GM19025 (cell line): ENCODE results near the gene CANX.

Experiments
- ATAC-seq: cut with Tn5 transposase; IDR thresholded peaks from one replicate; pipeline ENCODE4 v1.9.1; 2021; ENCODE audit warnings: mild to moderate bottlenecking, low read depth, moderate library complexity; ENCODE audit not compliant: unreplicated experiment

Gene CANX

GRCh38 chr5:179747811-179748210 lies 49.0 kb downstream of the CANX start:
- no peak for ATAC-seq

- no peak for ATAC-seq
These were observed 51.2 kb downstream of the CANX start for GRCh38 chr5:179749857-179750508.

- ATAC-seq, result no peak
These were observed 55.2 kb downstream of the CANX start for GRCh38 chr5:179753971-179754370.

GRCh38 chr5:179755022-179755421 lies 56.3 kb downstream of the CANX start:
- no peak for ATAC-seq

- no peak for ATAC-seq
These were observed 60.2 kb downstream of the CANX start for GRCh38 chr5:179758955-179759354.

GRCh38 chr5:179759581-179760551 lies 61.1 kb downstream of the CANX start:
- no peak for ATAC-seq

GRCh38 chr5:179762079-179762780 lies 63.5 kb downstream of the CANX start:
- ATAC-seq, result no peak

GRCh38 chr5:179762781-179763176 lies 64.0 kb downstream of the CANX start:
- ATAC-seq, result no peak

GRCh38 chr5:179763215-179763945 lies 64.6 kb downstream of the CANX start:
- ATAC-seq, result no peak

GRCh38 chr5:179764056-179764455 lies 65.3 kb downstream of the CANX start:
- ATAC-seq, result no peak

GRCh38 chr5:179765400-179765799 lies 66.6 kb downstream of the CANX start:
- ATAC-seq, result no peak

GRCh38 chr5:179766021-179766725 lies 67.4 kb downstream of the CANX start:
- no peak for ATAC-seq

- no peak for ATAC-seq
These were observed 68.1 kb downstream of the CANX start for GRCh38 chr5:179766726-179767455.

- no peak for ATAC-seq
These were observed 68.8 kb downstream of the CANX start for GRCh38 chr5:179767496-179768100.

- no peak for ATAC-seq
These were observed 69.7 kb downstream of the CANX start for GRCh38 chr5:179768326-179769085.

- ATAC-seq, result no peak
These were observed 70.5 kb downstream of the CANX start for GRCh38 chr5:179769271-179769670.

- no peak for ATAC-seq
These were observed 71.0 kb downstream of the CANX start for GRCh38 chr5:179769796-179770195.

- ATAC-seq, result no peak
These were observed 72.6 kb downstream of the CANX start for GRCh38 chr5:179771311-179771895.
